Measurements from ENCODE around the gene SLC29A3. TPM values are rescaled to one million over a fixed set of nuclear protein-coding genes. Genes with fewer than 3 reads are reported as not detected.

SLC29A3 gene
- total RNA-seq, 1 experiment from 2014 or later, result 5.9 TPM

DNA sequence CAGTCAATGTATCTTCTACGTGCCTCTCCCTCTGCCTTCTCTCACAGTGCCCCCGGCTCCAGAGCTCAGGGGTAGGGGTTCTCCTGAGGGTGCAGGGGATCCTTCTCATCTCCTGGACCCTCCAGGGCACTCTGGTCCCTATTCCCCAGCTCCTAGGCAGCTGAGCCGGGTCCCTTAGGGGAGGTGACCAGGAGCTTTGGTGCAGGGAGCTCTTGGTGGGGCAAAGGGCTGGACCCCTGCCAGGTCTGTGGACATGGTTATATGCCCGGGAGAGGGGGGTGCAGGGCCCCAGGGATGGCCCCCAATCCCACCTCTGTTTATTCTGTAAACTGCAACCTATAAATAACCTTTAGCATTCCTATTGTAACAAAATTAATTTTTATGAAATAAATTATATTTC is 16.6 kb upstream of the SLC29A3 start:
- intact Hi-C loops (cut with micrococcal nuclease), result no loop called here
- RAD21 ChIA-PET (ENCODE audit: low non-redundant PET in 1 of 2, low total read pairs in 2 of 2, uncharacterized antibody in 2 of 2, unreplicated experiment in 2 of 2), result no interaction called here
- BruUV-seq (replicated peaks), result TSS peak; percentile 39

More for the DNA sequence above, 16.6 kb upstream of the SLC29A3 start:
- peaks cover 0 to 8% of the 10 kb centered on the region in 2 experiments; a peak in 2 of 4 replicates for H3K4me1 ChIP-seq (ENCODE audit: control insufficient read depth in 1 of 2, insufficient read depth in 2 of 2, low read length in 2 of 2)
- no peak overlapping the region for H2AFZ ChIP-seq (ENCODE audit: low read depth, low read length, poor library complexity, severe bottlenecking)
- TF ChIP-seq, protein P1, sequence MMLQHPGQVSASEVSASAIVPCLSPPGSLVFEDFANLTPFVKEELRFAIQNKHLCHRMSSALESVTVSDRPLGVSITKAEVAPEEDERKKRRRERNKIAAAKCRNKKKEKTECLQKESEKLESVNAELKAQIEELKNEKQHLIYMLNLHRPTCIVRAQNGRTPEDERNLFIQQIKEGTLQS (IDR thresholded peaks at IDR 0.05), result no peak
- no peak for TF ChIP-seq EZH2phosphoT487 (IDR thresholded peaks at IDR 0.05; ENCODE audit: borderline replicate concordance)
- TF ChIP-seq ZNF274 (IDR thresholded peaks at IDR 0.05; ENCODE audit: low read depth, low read length), result no peak
- no peak for TF ChIP-seq JUND (IDR thresholded peaks at IDR 0.05)
- no peak for TF ChIP-seq CBX3 (IDR thresholded peaks at IDR 0.05; ENCODE audit: low read depth)
- TF ChIP-seq POLR2A (IDR thresholded peaks at IDR 0.05; ENCODE audit: borderline replicate concordance, extremely low read depth, insufficient read depth, insufficient read length), result no peak
- TF ChIP-seq, protein P2, sequence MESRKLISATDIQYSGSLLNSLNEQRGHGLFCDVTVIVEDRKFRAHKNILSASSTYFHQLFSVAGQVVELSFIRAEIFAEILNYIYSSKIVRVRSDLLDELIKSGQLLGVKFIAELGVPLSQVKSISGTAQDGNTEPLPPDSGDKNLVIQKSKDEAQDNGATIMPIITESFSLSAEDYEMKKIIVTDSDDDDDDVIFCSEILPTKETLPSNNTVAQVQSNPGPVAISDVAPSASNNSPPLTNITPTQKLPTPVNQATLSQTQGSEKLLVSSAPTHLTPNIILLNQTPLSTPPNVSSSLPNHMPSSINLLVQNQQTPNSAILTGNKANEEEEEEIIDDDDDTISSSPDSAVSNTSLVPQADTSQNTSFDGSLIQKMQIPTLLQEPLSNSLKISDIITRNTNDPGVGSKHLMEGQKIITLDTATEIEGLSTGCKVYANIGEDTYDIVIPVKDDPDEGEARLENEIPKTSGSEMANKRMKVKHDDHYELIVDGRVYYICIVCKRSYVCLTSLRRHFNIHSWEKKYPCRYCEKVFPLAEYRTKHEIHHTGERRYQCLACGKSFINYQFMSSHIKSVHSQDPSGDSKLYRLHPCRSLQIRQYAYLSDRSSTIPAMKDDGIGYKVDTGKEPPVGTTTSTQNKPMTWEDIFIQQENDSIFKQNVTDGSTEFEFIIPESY (IDR thresholded peaks at IDR 0.05; ENCODE audit: extremely low read depth, insufficient replicate concordance, low read length), result no peak
- TF ChIP-seq, protein P3, sequence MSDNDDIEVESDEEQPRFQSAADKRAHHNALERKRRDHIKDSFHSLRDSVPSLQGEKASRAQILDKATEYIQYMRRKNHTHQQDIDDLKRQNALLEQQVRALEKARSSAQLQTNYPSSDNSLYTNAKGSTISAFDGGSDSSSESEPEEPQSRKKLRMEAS (IDR thresholded peaks at IDR 0.05), result no peak
- no peak for TF ChIP-seq ELF1 (IDR thresholded peaks at IDR 0.05; ENCODE audit: borderline replicate concordance, low read depth)
- TF ChIP-seq RAD21 (IDR thresholded peaks at IDR 0.05; ENCODE audit: low read depth), result no peak
- ChIA-PET POLR2A (no interaction called here), CTCF (no interaction called here)
- H3K9me3 ChIP-seq (ENCODE audit: control insufficient read depth in 1 of 2, insufficient read depth in 1 of 2, low read depth in 1 of 2, low read length in 2 of 2), result no peaks in the 10 kb centered on the region
- no peaks in the 10 kb centered on the region for H3K79me2 ChIP-seq (ENCODE audit: insufficient read depth, low read length)
- DNase-seq (ENCODE audit: low read depth, low spot score) (no peak), ATAC-seq (no peak)
- H3K4me3 ChIP-seq (replicated peaks in 1 of 2; ENCODE audit: low read depth in 1 of 2, low read length in 2 of 2), result no peak overlapping the region
- H3K27ac ChIP-seq (ENCODE audit: low read depth, low read length), result no peak overlapping the region
- H3K36me3 ChIP-seq (ENCODE audit: control insufficient read depth in 1 of 2, insufficient read depth in 2 of 2, low read length in 2 of 2), result peaks cover 0 to 6% of the 10 kb centered on the region in 2 experiments; a peak in 1 of 4 replicates
- no peak overlapping the region for H3K4me2 ChIP-seq (ENCODE audit: low read length)
- no peak overlapping the region for H3K9ac ChIP-seq (ENCODE audit: low read length)
- no peaks in the 10 kb centered on the region for H4K20me1 ChIP-seq (ENCODE audit: insufficient read depth)
- no peaks in the 10 kb centered on the region for H3K27me3 ChIP-seq (ENCODE audit: insufficient read depth, low read length)
- no peaks in the 10 kb centered on the region for H3K9me2 ChIP-seq (ENCODE audit: insufficient read depth)
